GM10266 (cell line): ENCODE results near the gene IDH2.

ENCODE experiments used
- DNase-seq: peaks from one replicate; pipeline ENCODE4 v3.0.0; 2012; ENCODE audit errors: extremely low spot score
- TF ChIP-seq, protein P1 (sequence below): IDR thresholded peaks from 2 replicates; pipeline ENCODE4 v1.5.1; 2012; ENCODE audit warnings: mild to moderate bottlenecking, low read depth; ENCODE audit not compliant: control insufficient read depth, insufficient read depth; ENCODE audit errors: missing control alignments

The IDH2 gene

DNA sequence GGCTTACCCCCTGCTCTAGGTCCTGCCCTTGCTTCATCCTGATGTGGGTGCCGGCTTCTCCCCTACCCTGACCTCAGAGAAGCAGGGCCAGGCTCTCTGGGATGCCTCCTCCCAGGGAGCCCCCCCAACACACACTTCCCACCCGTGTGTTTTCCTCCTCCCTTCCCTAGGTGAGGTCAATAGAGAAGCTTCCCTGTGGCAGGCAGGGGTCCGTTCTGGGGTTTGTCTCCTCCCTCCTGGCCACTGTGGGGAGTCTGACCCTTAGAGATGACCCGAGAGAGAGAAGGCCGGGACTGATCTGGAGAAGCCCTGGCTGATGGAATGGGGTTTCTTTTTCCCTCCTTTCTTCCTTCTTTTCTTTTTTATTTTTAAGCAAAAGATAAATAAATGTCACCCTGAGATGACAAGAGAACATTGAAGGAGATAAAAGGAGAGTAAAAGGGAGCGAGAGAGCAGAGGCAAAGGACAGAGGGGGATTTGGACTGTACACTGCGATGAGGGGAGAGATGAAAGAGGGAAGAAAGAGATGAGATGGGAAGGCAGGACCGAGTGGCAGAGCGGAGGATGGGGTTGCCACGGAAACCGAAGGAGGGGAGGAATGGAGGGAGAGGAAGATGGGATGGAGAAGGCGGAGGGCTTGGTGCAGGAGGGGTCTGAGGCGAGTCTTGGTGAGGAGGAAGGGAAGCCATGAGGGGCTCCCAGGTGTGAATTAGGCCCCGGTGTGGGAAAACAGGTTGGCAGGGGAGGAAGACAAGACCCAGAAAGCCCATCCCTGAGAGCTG is 48.4 kb downstream of the IDH2 start:
- no peak for DNase-seq

DNA sequence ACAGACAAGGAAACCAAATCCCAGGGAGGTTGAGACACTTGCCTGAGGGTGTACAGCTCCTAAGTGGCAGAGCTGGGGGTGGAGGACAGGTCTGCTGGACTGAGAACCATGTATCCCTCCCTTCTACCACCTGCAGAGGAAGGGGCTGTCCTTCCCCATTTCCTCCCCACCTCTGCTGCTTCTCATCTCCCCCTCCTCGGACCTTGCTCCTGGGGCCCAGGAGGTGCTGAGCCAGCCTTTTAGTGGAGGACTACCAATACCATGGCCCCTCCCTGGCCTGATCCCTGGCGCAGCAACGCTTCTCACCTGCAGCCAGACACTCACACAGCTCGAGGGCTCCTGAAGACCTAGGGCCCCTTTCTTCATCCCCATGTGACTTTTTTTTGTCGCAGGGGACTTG is 50.4 kb downstream of the IDH2 start:
- TF ChIP-seq, protein P1, sequence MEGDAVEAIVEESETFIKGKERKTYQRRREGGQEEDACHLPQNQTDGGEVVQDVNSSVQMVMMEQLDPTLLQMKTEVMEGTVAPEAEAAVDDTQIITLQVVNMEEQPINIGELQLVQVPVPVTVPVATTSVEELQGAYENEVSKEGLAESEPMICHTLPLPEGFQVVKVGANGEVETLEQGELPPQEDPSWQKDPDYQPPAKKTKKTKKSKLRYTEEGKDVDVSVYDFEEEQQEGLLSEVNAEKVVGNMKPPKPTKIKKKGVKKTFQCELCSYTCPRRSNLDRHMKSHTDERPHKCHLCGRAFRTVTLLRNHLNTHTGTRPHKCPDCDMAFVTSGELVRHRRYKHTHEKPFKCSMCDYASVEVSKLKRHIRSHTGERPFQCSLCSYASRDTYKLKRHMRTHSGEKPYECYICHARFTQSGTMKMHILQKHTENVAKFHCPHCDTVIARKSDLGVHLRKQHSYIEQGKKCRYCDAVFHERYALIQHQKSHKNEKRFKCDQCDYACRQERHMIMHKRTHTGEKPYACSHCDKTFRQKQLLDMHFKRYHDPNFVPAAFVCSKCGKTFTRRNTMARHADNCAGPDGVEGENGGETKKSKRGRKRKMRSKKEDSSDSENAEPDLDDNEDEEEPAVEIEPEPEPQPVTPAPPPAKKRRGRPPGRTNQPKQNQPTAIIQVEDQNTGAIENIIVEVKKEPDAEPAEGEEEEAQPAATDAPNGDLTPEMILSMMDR = no peak
- DNase-seq = no peak

More for the DNA sequence above, 48.4 kb downstream of the IDH2 start:
- TF ChIP-seq, protein P1 = no peak

DNA sequence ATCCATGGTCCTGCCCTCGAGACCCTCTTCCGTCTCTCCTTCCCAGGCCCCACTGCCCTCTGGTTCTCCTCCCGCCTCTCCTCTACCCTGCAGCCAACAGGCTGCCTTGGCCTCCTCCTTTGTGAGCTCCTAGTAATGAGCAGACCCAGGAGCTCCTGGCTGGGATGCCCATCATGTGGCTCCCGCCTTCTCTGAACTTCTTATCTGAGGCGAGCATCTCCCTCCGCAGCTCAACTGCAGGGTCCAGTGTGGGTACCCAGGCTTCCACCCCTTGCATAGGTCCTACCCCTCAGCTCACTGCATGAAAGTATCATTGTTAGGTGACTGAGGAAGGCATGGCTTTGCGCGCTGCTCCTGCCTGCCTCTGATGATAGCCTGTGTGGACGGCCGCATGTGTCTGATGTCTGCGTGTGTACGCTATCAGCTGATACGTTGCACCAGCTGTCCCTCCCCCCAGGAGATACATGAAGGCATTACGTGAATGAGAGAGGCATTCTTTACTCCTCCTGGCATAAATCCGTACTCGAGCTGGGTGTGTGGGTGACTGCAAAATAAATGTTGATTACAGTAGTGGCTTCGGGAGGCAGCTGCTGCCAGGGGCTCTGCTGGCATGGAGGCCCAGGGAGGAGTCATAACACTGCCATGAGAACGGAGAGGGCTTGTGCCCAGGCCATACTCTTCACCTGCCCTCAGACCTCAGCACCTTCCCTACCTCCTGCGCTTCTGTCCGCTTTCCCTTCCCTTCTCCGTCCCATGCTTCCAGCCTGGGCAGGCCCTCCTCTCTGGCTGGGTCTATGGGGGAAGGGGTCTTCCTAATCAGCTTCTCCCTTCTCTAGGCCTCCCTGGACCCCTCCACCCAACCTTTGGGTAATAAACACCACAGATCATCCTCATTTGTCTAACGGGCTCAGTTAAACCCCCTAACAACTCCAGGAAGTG is 52.3 kb downstream of the IDH2 start:
- DNase-seq = no peak
- TF ChIP-seq, protein P1 = no peak

DNA sequence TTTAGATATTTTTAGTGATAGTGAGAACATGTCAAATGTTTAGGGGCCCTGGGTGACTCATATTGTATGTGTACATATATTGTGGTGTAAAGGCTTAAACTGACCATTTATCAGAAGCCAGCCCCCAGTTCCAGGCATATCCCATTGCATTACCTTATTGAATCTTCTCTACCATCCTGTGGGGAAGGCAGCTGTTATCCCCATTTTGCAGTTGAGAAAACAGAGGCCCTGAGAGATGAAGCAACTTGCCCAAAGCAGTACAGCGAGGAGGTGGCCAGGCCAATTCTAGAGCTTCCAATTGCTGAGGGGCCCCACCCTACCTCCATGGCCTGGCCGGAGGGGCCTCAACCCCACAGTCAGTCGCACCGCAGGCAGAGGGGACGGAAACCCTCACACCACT is 53.2 kb downstream of the IDH2 start:
- no peak for DNase-seq
- TF ChIP-seq, protein P1 = no peak

DNA sequence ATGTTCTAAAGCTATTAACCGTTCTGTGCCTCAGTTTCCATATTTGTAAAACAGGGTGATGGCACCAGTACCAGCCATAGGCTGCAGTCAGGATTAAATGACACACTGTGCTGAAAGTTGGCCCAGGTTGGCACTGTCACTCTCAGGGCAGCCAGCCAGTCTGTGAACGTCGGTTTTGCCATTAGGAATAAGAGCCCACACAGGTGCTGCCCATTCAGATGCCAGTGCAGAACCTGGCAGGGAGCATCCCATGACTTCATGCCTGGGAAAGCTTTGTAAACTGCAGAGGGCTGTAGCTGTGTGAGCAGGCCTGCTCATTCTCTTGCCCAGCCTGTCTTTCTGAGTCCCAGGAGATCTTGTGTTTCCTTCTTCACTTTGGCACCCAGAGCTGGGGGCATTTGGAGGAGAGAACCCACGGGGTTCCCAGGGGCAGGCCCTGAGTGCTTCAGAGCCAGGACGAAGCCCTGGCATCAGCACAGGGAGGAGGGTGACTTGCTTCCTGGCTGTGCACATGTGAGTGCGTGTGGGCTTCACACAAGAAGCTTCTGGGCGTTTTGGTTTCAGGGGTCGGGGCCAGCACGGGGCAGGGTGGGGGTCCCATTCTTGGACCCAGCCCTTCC is 54.2 kb downstream of the IDH2 start:
- TF ChIP-seq, protein P1 = no peak
- DNase-seq = no peak

DNA sequence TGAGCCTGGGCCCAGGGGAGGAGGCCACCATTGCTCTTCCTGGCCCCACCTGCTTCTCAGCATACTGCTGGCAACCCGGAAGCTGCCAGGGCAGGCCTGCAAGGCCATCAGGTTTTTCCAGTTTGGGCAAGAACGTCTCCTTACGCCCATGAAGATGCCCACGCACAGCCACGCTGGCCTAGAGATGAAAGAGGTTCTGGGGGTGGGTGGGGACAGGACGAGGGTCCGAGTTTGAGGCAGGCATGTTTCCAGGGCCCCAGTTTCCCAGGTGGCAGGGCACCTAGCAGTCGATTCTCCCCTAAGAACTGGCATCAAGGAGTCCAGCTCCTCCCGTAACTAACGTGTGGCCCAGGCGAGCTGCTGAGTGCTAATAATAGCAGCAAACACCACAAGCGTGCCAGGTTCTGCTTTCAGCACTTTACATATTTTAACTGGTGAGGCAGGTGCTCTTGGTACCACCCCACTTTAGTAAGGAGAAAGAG is 55.3 kb downstream of the IDH2 start:
- TF ChIP-seq, protein P1 = no peak
- DNase-seq = peak; percentile 33
